Measurements from ENCODE around the gene KRT27. TPM values are rescaled to one million over a fixed set of nuclear protein-coding genes. Genes with fewer than 3 reads are reported as not detected.

Gene KRT27
- total RNA-seq, 1 experiment from 2014 or later, result not detected

GRCh38 chr17:40730970-40731369 lies 51.4 kb downstream of the KRT27 start:
- H3K9me2 ChIP-seq (replicated peaks; ENCODE audit: low read length), result no peaks in the 10 kb centered on the region
- H3K9me3 ChIP-seq (ENCODE audit: low read length), result no peaks in the 10 kb centered on the region
- ChIA-PET POLR2A (ENCODE audit: unreplicated experiment) (no interaction called here), CTCF (no interaction called here)
- no peaks in the 10 kb centered on the region for H3K79me2 ChIP-seq (ENCODE audit: low read length)
- H3F3A ChIP-seq (ENCODE audit: low read length, unreplicated experiment), result no peaks in the 10 kb centered on the region
- intact Hi-C loops (cut with micrococcal nuclease), result no loop called here
- H3K9ac ChIP-seq (ENCODE audit: low read length), result no peak overlapping the region
- no peak overlapping the region for H3K4me3 ChIP-seq (ENCODE audit: low read length)
- peaks cover 8% of the 10 kb centered on the region; the same call in 1 of the 2 replicates for H3K4me1 ChIP-seq (ENCODE audit: insufficient read depth, low read length)
- H4K20me1 ChIP-seq (ENCODE audit: low read length), result no peaks in the 10 kb centered on the region
- no peak for TF ChIP-seq CTCF (conservative IDR thresholded peaks at IDR 0.05; ENCODE audit: low read depth, low read length)
- TF ChIP-seq EZH2 (IDR thresholded peaks at IDR 0.05; ENCODE audit: low read length, unreplicated experiment), result no peak
- TF ChIP-seq EZH2phosphoT487 (IDR thresholded peaks at IDR 0.05; ENCODE audit: borderline replicate concordance, low read length), result no peak
- DNase-seq, result no peak
- no peak overlapping the region for H3K27ac ChIP-seq (ENCODE audit: low read length)
- no peaks in the 10 kb centered on the region for H3K36me3 ChIP-seq (ENCODE audit: low read depth, low read length)
- no TSS peak for BruUV-seq (replicated peaks)
- H3K4me2 ChIP-seq (ENCODE audit: low read length), result no peak overlapping the region
- H2AFZ ChIP-seq (ENCODE audit: low read length), result no peak overlapping the region
- no peak for ATAC-seq
- H3K27me3 ChIP-seq (ENCODE audit: low read length), result no peaks in the 10 kb centered on the region

- Histone ChIP-seq H2AFZ (ENCODE audit: low read length) (no peak overlapping the region), H3K27ac (ENCODE audit: low read length) (no peak overlapping the region), H3K9ac (ENCODE audit: low read length) (no peak overlapping the region), H3K9me2 (replicated peaks; ENCODE audit: low read length) (no peaks in the 10 kb centered on the region), H3K27me3 (ENCODE audit: low read length) (no peaks in the 10 kb centered on the region), H4K20me1 (ENCODE audit: low read length) (no peaks in the 10 kb centered on the region), H3K9me3 (ENCODE audit: low read length) (no peaks in the 10 kb centered on the region), H3K4me2 (ENCODE audit: low read length) (peak overlapping the region; percentile 64), H3K4me1 (ENCODE audit: insufficient read depth, low read length) (peaks cover 13% of the 10 kb centered on the region), H3F3A (ENCODE audit: low read length, unreplicated experiment) (no peaks in the 10 kb centered on the region), H3K79me2 (ENCODE audit: low read length) (no peaks in the 10 kb centered on the region), H3K4me3 (ENCODE audit: low read length) (no peak overlapping the region), H3K36me3 (ENCODE audit: low read depth, low read length) (no peaks in the 10 kb centered on the region)
- TF ChIP-seq EZH2phosphoT487 (IDR thresholded peaks at IDR 0.05; ENCODE audit: borderline replicate concordance, low read length), result no peak
- ATAC-seq, result no peak
- CTCF ChIA-PET, result interaction anchor here (1.3 kb wide), 1 partner anchor 108 kb away, joined by 3 read pairs; no protein-coding TSS in a partner anchor
- POLR2A ChIA-PET (ENCODE audit: unreplicated experiment), result no interaction called here
- intact Hi-C loops (cut with micrococcal nuclease), result loop anchor here (1.0 kb wide), 1 partner anchor 107 kb away; no protein-coding TSS in a partner anchor
- no TSS peak for BruUV-seq (replicated peaks)
- DNase-seq, result peak; percentile 64
These were observed 54.7 kb downstream of the KRT27 start for GRCh38 chr17:40727447-40728231.

- peaks cover 20% of the 10 kb centered on the region for H3K4me1 ChIP-seq (ENCODE audit: insufficient read depth, low read length)
- ATAC-seq (no peak), DNase-seq (peak; percentile 40)
- intact Hi-C loops (cut with micrococcal nuclease), result loop anchor here (1.0 kb wide), 1 partner anchor 107 kb away; no protein-coding TSS in a partner anchor
- no peaks in the 10 kb centered on the region for H3K79me2 ChIP-seq (ENCODE audit: low read length)
- no peak overlapping the region for H3K27ac ChIP-seq (ENCODE audit: low read length)
- BruUV-seq (replicated peaks), result no TSS peak
- no peaks in the 10 kb centered on the region for H3K9me3 ChIP-seq (ENCODE audit: low read length)
- H3K4me2 ChIP-seq (ENCODE audit: low read length), result no peak overlapping the region
- ChIA-PET CTCF (interaction anchor here (1.3 kb wide), 1 partner anchor 107 kb away, joined by 3 read pairs; no protein-coding TSS in a partner anchor), POLR2A (ENCODE audit: unreplicated experiment) (no interaction called here)
- TF ChIP-seq EZH2 (IDR thresholded peaks at IDR 0.05; ENCODE audit: low read length, unreplicated experiment) (no peak), EZH2phosphoT487 (IDR thresholded peaks at IDR 0.05; ENCODE audit: borderline replicate concordance, low read length) (no peak), CTCF (conservative IDR thresholded peaks at IDR 0.05; ENCODE audit: low read depth, low read length) (peak; percentile 55)
- no peak overlapping the region for H3K9ac ChIP-seq (ENCODE audit: low read length)
- no peaks in the 10 kb centered on the region for H4K20me1 ChIP-seq (ENCODE audit: low read length)
- H2AFZ ChIP-seq (ENCODE audit: low read length), result no peak overlapping the region
- no peaks in the 10 kb centered on the region for H3K36me3 ChIP-seq (ENCODE audit: low read depth, low read length)
- no peaks in the 10 kb centered on the region for H3K27me3 ChIP-seq (ENCODE audit: low read length)
- H3F3A ChIP-seq (ENCODE audit: low read length, unreplicated experiment), result no peaks in the 10 kb centered on the region
- no peak overlapping the region for H3K4me3 ChIP-seq (ENCODE audit: low read length)
- H3K9me2 ChIP-seq (replicated peaks; ENCODE audit: low read length), result no peaks in the 10 kb centered on the region
These were observed 55.4 kb downstream of the KRT27 start for GRCh38 chr17:40726919-40727318.

Other genes starting within 250 kb of the KRT27 start
- gene CCR7, start 217.1 kb downstream of the KRT27 start, total RNA-seq (2014; rRNA removed), result 0.12 TPM in 1 of 2 replicates, not detected in the other
- gene SMARCE1, start 134.7 kb downstream of the KRT27 start, total RNA-seq (2014; rRNA removed), result 57.9 and 64.7 TPM in 2 replicates
- not detected in 2 replicates for gene KRT222, start 117.4 kb downstream of the KRT27 start, total RNA-seq (2014; rRNA removed)
- gene KRT24, start 78.8 kb downstream of the KRT27 start, total RNA-seq (2014; rRNA removed), result not detected in 2 replicates
- gene KRT25, start 27.2 kb downstream of the KRT27 start, total RNA-seq (2014; rRNA removed), result not detected in 2 replicates
- gene KRT26, start 10.3 kb downstream of the KRT27 start, total RNA-seq (2014; rRNA removed), result not detected in 2 replicates
- gene KRT28, start 17.4 kb upstream of the KRT27 start, total RNA-seq (2014; rRNA removed), result not detected in 2 replicates
- 18.3 and 24.8 TPM in 2 replicates for gene KRT10, start 40.1 kb upstream of the KRT27 start, total RNA-seq (2014; rRNA removed)
- not detected in 2 replicates for gene KRT12, start 84.7 kb upstream of the KRT27 start, total RNA-seq (2014; rRNA removed)
- 0.18 TPM in 1 of 2 replicates, not detected in the other for gene KRT20, start 102.7 kb upstream of the KRT27 start, total RNA-seq (2014; rRNA removed)
- gene KRT23, start 155.1 kb upstream of the KRT27 start, total RNA-seq (2014; rRNA removed), result not detected in 2 replicates
- gene KRT39, start 184.4 kb upstream of the KRT27 start, total RNA-seq (2014; rRNA removed), result not detected in 2 replicates
- gene KRT40, start 201.8 kb upstream of the KRT27 start, total RNA-seq (2014; rRNA removed), result not detected in 2 replicates
- not detected in 2 replicates for gene KRTAP3-3, start 211.6 kb upstream of the KRT27 start, total RNA-seq (2014; rRNA removed)
- gene KRTAP3-2, start 217.4 kb upstream of the KRT27 start, total RNA-seq (2014; rRNA removed), result not detected in 2 replicates
- gene KRTAP3-1, start 226.6 kb upstream of the KRT27 start, total RNA-seq (2014; rRNA removed), result 1.6 TPM in 1 of 2 replicates, not detected in the other
- 0.51 TPM in 1 of 2 replicates, not detected in the other for gene KRTAP1-5, start 244.7 kb upstream of the KRT27 start, total RNA-seq (2014; rRNA removed)
- gene KRTAP1-4, start 247.6 kb upstream of the KRT27 start, total RNA-seq (2014; rRNA removed), result not detected in 2 replicates

All from PC-3 (cell line).